Activated B cell treated with CpG ODN at 0.5 μM for 24 hours (primary cell): Measurements from ENCODE around the gene FAM200C. TPM values are rescaled to one million over a fixed set of nuclear protein-coding genes. Genes with fewer than 3 reads are reported as not detected.

Source experiments
- ATAC-seq: fragments of 200-7000 bp; cut with Tn5 transposase; one replicate; pipeline ENCODE4 v1.10.0; 2021; ENCODE audit warnings: low read depth, mild to moderate bottlenecking, moderate library complexity
- CTCF ChIA-PET: fragments of 350-600 bp; sonication (Branson Sonifier 250); formaldehyde crosslinking; loops from one replicate; lab custom pipeline; 2021; ENCODE audit warnings: antibody characterized with exemption; lab: Charles Lee
- POLR2A ChIA-PET: fragments of 350-600 bp; sonication (Branson Sonifier 250); formaldehyde crosslinking; loops from one replicate; lab custom pipeline; 2021; ENCODE audit warnings: antibody characterized with exemption; lab: Charles Lee
- DNase-seq: peaks from one replicate; pipeline ENCODE4 v3.0.0; 2022
- H3K27ac Mint-ChIP-seq: one replicate; pipeline ENCODE4 v1.8.0; 2020; ENCODE audit warnings: mixed read lengths
- H3K27me3 Mint-ChIP-seq: one replicate; pipeline ENCODE4 v1.8.0; 2021; ENCODE audit warnings: mixed read lengths
- H3K36me3 Mint-ChIP-seq: one replicate; pipeline ENCODE4 v1.8.0; 2021; ENCODE audit warnings: low read depth, mixed read lengths
- H3K4me1 Mint-ChIP-seq: one replicate; pipeline ENCODE4 v1.8.0; 2021; ENCODE audit warnings: mixed read lengths
- H3K4me3 Mint-ChIP-seq: one replicate; pipeline ENCODE4 v1.8.0; 2020; ENCODE audit warnings: mild to moderate bottlenecking, mixed read lengths
- H3K9me3 Mint-ChIP-seq: one replicate; pipeline ENCODE4 v1.8.0; 2020; ENCODE audit warnings: mixed read lengths
- intact Hi-C: fragments of 100-400 bp; cut with micrococcal nuclease; formaldehyde crosslinking; loops from one replicate; pipeline ENCODE4 v1.15.1; 2024
- total RNA-seq: library from RNA; stranded (reverse); gene quantifications from 2 replicates; pipeline ENCODE4 v1.2.3, GENCODE V29; 2022
- TF ChIP-seq, protein P1 (sequence below): fragments of 200-600 bp; IDR thresholded peaks from one replicate; pipeline ENCODE4 v1.8.0; 2022; ENCODE audit warnings: antibody characterized with exemption, mild to moderate bottlenecking

The FAM200C gene
- total RNA-seq, 1 donor from 2014 or later: 0.44 TPM

- ChIA-PET POLR2A (no interaction called here), CTCF (no interaction called here)
- no peak overlapping the region for H3K27ac Mint-ChIP-seq
- peaks cover 53% of the 10 kb centered on the region for H3K27me3 Mint-ChIP-seq
- no peak for ATAC-seq
- H3K9me3 Mint-ChIP-seq: no peaks in the 10 kb centered on the region
- DNase-seq: no peak
- H3K36me3 Mint-ChIP-seq: no peaks in the 10 kb centered on the region
- H3K4me1 Mint-ChIP-seq: peaks cover 6% of the 10 kb centered on the region
- TF ChIP-seq, protein P1, sequence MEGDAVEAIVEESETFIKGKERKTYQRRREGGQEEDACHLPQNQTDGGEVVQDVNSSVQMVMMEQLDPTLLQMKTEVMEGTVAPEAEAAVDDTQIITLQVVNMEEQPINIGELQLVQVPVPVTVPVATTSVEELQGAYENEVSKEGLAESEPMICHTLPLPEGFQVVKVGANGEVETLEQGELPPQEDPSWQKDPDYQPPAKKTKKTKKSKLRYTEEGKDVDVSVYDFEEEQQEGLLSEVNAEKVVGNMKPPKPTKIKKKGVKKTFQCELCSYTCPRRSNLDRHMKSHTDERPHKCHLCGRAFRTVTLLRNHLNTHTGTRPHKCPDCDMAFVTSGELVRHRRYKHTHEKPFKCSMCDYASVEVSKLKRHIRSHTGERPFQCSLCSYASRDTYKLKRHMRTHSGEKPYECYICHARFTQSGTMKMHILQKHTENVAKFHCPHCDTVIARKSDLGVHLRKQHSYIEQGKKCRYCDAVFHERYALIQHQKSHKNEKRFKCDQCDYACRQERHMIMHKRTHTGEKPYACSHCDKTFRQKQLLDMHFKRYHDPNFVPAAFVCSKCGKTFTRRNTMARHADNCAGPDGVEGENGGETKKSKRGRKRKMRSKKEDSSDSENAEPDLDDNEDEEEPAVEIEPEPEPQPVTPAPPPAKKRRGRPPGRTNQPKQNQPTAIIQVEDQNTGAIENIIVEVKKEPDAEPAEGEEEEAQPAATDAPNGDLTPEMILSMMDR: no peak
- intact Hi-C loops: no loop called here
- no peak overlapping the region for H3K4me3 Mint-ChIP-seq
Measured at GRCh38 chr5:160375166-160375565, 24.7 kb downstream of the FAM200C start.

DNA sequence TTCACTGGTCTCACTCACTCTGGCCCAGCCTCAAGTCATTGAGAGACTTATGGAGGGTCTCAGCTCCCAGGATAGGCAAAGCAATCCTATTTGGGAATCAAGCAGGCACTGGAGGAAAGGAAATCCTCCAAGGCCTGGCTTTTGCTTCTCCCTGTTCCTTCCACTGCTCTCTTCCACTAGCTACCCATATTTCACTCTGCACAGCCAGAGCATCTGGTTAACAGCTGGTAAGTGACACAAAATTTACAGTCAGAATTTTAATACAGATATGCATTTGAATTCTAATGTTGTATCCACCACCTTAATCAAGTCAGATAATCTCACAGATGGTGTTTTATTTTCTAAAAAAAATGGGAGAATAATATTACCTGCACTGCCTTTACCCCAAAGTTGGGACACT lies 28.6 kb downstream of the FAM200C start:
- H3K36me3 Mint-ChIP-seq: no peaks in the 10 kb centered on the region
- H3K27ac Mint-ChIP-seq: no peak overlapping the region
- ATAC-seq: no peak
- peak overlapping the region; percentile 81 for H3K4me3 Mint-ChIP-seq
- ChIA-PET POLR2A (no interaction called here), CTCF (no interaction called here)
- H3K27me3 Mint-ChIP-seq: peaks cover 65% of the 10 kb centered on the region
- DNase-seq: no peak
- TF ChIP-seq, protein P1: no peak
- H3K4me1 Mint-ChIP-seq: peaks cover 17% of the 10 kb centered on the region
- intact Hi-C loops: loop anchor here (2.0 kb wide), 1 partner anchor 30 kb away; the partner anchor contains the start of gene FAM200C
- H3K9me3 Mint-ChIP-seq: no peaks in the 10 kb centered on the region

DNA sequence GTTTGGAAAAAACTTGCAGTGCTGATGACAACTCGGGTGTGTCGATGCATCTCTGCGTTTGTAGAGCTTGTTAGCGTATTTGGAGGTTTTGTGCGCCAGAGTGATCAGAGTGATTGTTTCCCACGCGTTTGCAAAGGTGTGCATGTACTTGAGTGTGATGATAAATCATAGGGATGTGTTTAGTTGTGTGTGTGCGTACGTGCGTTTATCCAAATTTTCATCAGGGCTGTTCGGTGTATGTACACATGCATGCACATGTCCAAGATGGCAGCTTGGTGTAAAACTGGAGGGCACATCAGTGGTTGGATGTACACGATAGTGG lies 29.2 kb downstream of the FAM200C start:
- peaks cover 65% of the 10 kb centered on the region for H3K27me3 Mint-ChIP-seq
- intact Hi-C loops: loop anchor here (2.0 kb wide), 1 partner anchor 30 kb away; the partner anchor contains the start of gene FAM200C
- no peaks in the 10 kb centered on the region for H3K9me3 Mint-ChIP-seq
- peak overlapping the region; percentile 81 for H3K4me3 Mint-ChIP-seq
- no peak for DNase-seq
- POLR2A ChIA-PET: interaction anchor here (0.8 kb wide), 1 partner anchor 48 kb away, joined by 4 read pairs; the partner anchor contains the start of gene SLU7
- no peaks in the 10 kb centered on the region for H3K36me3 Mint-ChIP-seq
- TF ChIP-seq, protein P1: no peak
- no peak for ATAC-seq
- CTCF ChIA-PET: interaction anchor here (1.2 kb wide), 1 partner anchor 348 kb away, joined by 3 read pairs; no protein-coding TSS in a partner anchor
- no peak overlapping the region for H3K27ac Mint-ChIP-seq
- peaks cover 17% of the 10 kb centered on the region for H3K4me1 Mint-ChIP-seq

GRCh38 chr5:160369990-160370712 lies 29.7 kb downstream of the FAM200C start, which contains the start of gene C1QTNF2:
Gene C1QTNF2 (minus strand): TSS chr5:160370626. CDS start chr5:160355011, 15,615 bp downstream.
- ATAC-seq (peak; percentile 28), DNase-seq (no peak)
- Mint-ChIP-seq H3K27me3 (peaks cover 64% of the 10 kb centered on the region), H3K4me1 (peaks cover 17% of the 10 kb centered on the region), H3K4me3 (peak within 1 kb of the TSS; percentile 81), H3K27ac (no peak within 1 kb of the TSS), H3K9me3 (no peaks in the 10 kb centered on the region), H3K36me3 (no peaks in the 10 kb centered on the region)
- POLR2A ChIA-PET: interaction anchor here (0.8 kb wide), 1 partner anchor 49 kb away, joined by 4 read pairs; the partner anchor contains the start of gene SLU7
- TF ChIP-seq, protein P1: no peak
- intact Hi-C loops: loop anchor here (2.0 kb wide), 1 partner anchor 31 kb away; the partner anchor contains the start of gene FAM200C
- CTCF ChIA-PET: interaction anchor here (1.2 kb wide), 1 partner anchor 348 kb away, joined by 3 read pairs; no protein-coding TSS in a partner anchor

GRCh38 chr5:160367885-160368284 lies 32.0 kb downstream of the FAM200C start:
- TF ChIP-seq, protein P1: no peak
- Mint-ChIP-seq H3K4me3 (no peak overlapping the region), H3K4me1 (peaks cover 17% of the 10 kb centered on the region), H3K36me3 (no peaks in the 10 kb centered on the region), H3K27ac (no peak overlapping the region), H3K27me3 (peaks cover 57% of the 10 kb centered on the region), H3K9me3 (no peaks in the 10 kb centered on the region)
- ChIA-PET POLR2A (no interaction called here), CTCF (interaction anchor here (1.2 kb wide), 1 partner anchor 16 kb away, joined by 3 read pairs; no protein-coding TSS in a partner anchor)
- intact Hi-C loops: no loop called here
- ATAC-seq (no peak), DNase-seq (no peak)
